ENCODE measurements around the gene DOCK1.

The DOCK1 gene

GRCh38 chr10:127148066-127148932, 243.1 kb downstream of the DOCK1 start:
- DNase-seq = peak; percentile 93

DNA sequence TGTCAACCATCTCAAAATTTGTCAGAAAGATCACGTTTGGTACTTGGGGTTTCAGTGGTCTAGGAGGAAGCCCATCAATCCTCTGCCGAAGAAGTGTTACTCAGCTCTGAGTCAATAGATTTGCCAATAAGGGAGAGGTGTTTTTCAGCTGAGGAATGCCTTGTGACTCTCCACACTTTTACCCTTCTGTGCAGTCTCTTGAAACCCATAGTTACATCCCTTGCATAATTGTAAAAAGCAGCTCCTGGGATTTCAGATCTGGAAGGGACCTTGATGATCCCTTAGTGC, 243.6 kb downstream of the DOCK1 start:
- DNase-seq = peak; percentile 93

GRCh38 chr10:127149501-127150081, 244.4 kb downstream of the DOCK1 start:
- peak; percentile 39 for DNase-seq

- DNase-seq = peak; percentile 20
Observed at GRCh38 chr10:127150136-127150535, 244.9 kb downstream of the DOCK1 start.

DNA sequence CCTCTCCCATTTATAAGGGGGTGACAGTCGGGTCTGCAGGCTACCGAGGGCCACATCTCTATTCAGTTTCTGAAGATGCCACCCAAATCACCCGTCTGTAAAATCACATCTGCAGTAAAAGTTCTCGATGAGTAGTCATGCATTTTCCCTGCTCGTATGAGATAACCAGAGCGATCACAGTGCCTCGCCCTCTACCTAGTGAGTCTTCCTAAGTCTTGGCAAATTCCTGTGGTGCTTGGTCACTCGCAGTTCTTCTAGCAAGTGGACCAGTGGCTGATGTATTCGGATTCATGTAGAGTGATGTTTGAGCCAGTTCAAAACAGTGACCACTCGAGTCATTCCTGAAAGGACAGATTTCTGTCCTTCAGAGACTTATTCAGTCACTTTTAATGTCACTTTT, 246.3 kb downstream of the DOCK1 start:
- DNase-seq = no peak

DNA sequence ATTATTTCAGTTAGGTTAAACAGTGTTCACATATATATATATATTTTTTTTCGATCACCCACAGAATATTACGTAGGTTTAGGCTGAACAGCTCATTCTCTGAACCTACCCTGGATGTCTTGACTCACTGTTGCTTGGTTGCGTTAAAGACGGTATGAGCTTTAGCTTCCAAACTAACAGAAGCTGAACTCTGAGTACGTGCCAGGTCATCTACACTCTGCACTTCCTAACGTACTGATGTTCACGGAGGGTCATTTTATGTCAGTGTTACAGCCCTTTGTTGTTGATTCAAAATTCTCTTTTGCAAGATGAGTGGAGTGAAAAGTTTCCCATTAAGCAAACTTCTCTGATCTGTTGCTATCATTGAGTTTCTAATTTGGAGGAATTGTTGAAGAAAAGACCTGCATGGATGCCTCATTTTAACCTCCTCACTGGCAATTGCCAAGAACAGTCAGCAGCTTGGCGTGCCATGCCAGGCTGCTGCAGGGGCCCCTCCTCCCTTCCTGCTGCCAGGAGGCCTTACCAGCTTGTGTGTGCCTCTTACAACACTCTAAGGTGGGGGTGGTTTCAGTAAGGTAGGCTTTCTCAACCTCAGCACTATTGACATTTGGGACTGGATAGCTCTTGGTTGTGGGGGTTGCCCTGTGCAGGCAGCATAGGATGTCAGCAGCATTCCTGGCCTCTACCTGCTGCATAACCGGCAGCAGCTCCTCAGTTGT, 246.9 kb downstream of the DOCK1 start:
- no peak for DNase-seq

GRCh38 chr10:127153181-127153580, 248.0 kb downstream of the DOCK1 start:
- peak; percentile 20 for DNase-seq

GRCh38 chr10:127154831-127155620, 249.8 kb downstream of the DOCK1 start:
- peak; percentile 51 for DNase-seq

GRCh38 chr10:127157089-127157488, 251.9 kb downstream of the DOCK1 start:
- DNase-seq = no peak

DNA sequence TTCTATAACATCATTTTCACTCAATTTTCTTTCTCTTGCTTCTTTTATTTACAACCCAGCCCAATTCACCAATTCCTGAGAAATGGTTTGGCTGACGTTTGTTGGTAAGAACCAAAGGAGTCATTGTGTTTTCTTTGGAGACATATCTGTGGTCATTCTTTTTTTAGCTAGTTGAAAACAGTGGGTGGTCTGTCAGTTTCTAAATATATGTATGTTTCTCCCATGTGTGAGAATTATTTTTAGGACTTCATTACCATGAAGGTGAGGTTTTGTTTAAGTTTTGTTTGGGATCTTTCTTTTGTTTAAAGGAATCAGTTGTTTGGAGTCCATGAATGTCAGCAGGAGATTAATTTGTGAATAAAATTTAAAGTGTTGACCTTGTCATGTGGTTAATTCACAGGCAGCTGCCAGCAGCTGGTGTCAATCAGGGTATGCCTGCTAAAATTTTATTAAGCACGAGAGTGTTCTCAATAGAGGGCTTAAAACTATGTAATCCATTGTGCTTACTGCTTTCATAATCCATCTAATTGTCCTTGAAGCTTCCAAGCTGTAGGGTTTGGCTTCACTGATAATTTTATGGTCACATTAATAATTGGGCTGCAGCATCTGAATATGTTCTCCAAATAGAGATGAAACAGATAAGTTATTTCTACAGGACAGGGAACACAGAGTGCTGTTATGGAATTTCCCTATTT, 252.4 kb downstream of the DOCK1 start:
- DNase-seq = peak; percentile 39

GRCh38 chr10:127158662-127159061, 253.4 kb downstream of the DOCK1 start:
- no peak for DNase-seq

GRCh38 chr10:127159648-127160245, 254.5 kb downstream of the DOCK1 start:
- no peak for DNase-seq

GRCh38 chr10:127161482-127161881, 256.3 kb downstream of the DOCK1 start:
- no peak for DNase-seq

- no peak for DNase-seq
Observed at GRCh38 chr10:127162841-127163240, 257.6 kb downstream of the DOCK1 start.

GRCh38 chr10:127168261-127168660, 263.0 kb downstream of the DOCK1 start:
- no peak for DNase-seq

GRCh38 chr10:127174866-127175265, 269.6 kb downstream of the DOCK1 start:
- no peak for DNase-seq

GRCh38 chr10:127175357-127176110, 270.3 kb downstream of the DOCK1 start:
- DNase-seq = no peak

- no peak for DNase-seq
Observed at GRCh38 chr10:127176649-127177048, 271.4 kb downstream of the DOCK1 start.

- no peak for DNase-seq
Observed at GRCh38 chr10:127179612-127180250, 274.5 kb downstream of the DOCK1 start.

- no peak for DNase-seq
Observed at GRCh38 chr10:127182161-127182560, 276.9 kb downstream of the DOCK1 start.

GRCh38 chr10:127184582-127184981, 279.4 kb downstream of the DOCK1 start:
- no peak for DNase-seq

Data from fibroblast of skin of abdomen (primary cell).